Measurements from ENCODE around the gene ORMDL2. TPM values are rescaled to one million over a fixed set of nuclear protein-coding genes. Genes with fewer than 3 reads are reported as not detected.
A peak's percentile ranks its signal among the peaks of the same experiment; 100 is the strongest.

The ORMDL2 gene
- total and polyA plus RNA-seq, 10 of the 15 experiments (the other 5 are each of a cell fraction or from before 2014, with no cell fraction given), result 15.0 to 135 (median 33.9) TPM

DNA sequence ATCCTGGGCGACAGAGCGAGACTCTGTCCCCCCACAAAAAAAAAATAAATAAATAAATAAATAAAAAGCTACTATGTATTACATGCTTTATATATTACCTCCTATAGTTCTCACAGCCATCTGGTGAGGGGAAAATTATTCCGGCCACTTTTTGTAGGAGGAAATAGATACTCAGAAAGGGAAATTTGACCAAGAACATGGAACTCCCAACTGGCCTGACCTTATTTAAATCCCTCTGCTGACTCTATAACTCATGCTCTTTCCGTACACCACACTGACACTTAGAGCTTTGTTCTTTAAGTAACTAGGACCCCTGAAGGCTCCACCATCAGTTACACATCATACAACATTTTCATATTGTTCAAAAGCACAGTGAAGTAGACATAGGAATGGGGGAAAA, 27.1 kb downstream of the ORMDL2 start (continued):
- TF ChIP-seq, protein P1, sequence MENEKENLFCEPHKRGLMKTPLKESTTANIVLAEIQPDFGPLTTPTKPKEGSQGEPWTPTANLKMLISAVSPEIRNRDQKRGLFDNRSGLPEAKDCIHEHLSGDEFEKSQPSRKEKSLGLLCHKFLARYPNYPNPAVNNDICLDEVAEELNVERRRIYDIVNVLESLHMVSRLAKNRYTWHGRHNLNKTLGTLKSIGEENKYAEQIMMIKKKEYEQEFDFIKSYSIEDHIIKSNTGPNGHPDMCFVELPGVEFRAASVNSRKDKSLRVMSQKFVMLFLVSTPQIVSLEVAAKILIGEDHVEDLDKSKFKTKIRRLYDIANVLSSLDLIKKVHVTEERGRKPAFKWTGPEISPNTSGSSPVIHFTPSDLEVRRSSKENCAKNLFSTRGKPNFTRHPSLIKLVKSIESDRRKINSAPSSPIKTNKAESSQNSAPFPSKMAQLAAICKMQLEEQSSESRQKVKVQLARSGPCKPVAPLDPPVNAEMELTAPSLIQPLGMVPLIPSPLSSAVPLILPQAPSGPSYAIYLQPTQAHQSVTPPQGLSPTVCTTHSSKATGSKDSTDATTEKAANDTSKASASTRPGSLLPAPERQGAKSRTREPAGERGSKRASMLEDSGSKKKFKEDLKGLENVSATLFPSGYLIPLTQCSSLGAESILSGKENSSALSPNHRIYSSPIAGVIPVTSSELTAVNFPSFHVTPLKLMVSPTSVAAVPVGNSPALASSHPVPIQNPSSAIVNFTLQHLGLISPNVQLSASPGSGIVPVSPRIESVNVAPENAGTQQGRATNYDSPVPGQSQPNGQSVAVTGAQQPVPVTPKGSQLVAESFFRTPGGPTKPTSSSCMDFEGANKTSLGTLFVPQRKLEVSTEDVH (IDR thresholded peaks at IDR 0.05; ENCODE audit: low read depth, partially characterized antibody), result no peak
- no peak for TF ChIP-seq RAD21 (IDR thresholded peaks at IDR 0.05; ENCODE audit: insufficient read depth, low read depth, low read length)
- no peak for TF ChIP-seq JUNB (IDR thresholded peaks at IDR 0.05)
- no peak for TF ChIP-seq KLF5 (IDR thresholded peaks at IDR 0.05; ENCODE audit: partially characterized antibody)

GRCh38 chr12:55845361-55845760, 27.5 kb downstream of the ORMDL2 start:
- TF ChIP-seq PKNOX1 (IDR thresholded peaks at IDR 0.05) (peak; percentile 61), SP1 (IDR thresholded peaks at IDR 0.05; ENCODE audit: low read depth, low read length) (no peak), SIN3A (IDR thresholded peaks at IDR 0.05; ENCODE audit: low read depth, low read length) (no peak)
- in situ Hi-C loops (cut with MboI) (no loop called here), intact Hi-C loops (cut with micrococcal nuclease; ENCODE audit: unreplicated experiment) (no loop called here)
- ChIA-PET CTCF (interaction anchor here (2.2 kb wide), 1 partner anchor 10 kb away, joined by 5 read pairs; no protein-coding TSS in a partner anchor), POLR2A (interaction anchor here (0.5 kb wide), 1 partner anchor 9 kb away, joined by 3 read pairs; no protein-coding TSS in a partner anchor), RAD21 (ENCODE audit: unreplicated experiment) (no interaction called here), SMC1A (ENCODE audit: uncharacterized antibody, unreplicated experiment) (no interaction called here)
- ATAC-seq (no peak), FAIRE-seq (no peak), DNase-seq (ENCODE audit: low read depth, low spot score) (no peak)
- no peaks in the 10 kb centered on the region; the same call in 1 of the 2 replicates for H3K4me1 ChIP-seq (ENCODE audit: control insufficient read depth, insufficient read depth, low read length)
- no peaks in the 10 kb centered on the region for H3K79me2 ChIP-seq (ENCODE audit: control insufficient read depth, insufficient read depth, low read length)
- WGBS (ENCODE audit: insufficient coverage, insufficient replicate concordance, low lambda C conversion rate, missing lambda C conversion rate), result 60% methylated on average over 5 of the region's 5 CpGs
- no peak overlapping the region for H3K4me3 ChIP-seq
- no peaks in the 10 kb centered on the region for H3K9me3 ChIP-seq (replicated peaks; ENCODE audit: control insufficient read depth, insufficient read depth, low read length)
- no peak overlapping the region for H3K9ac ChIP-seq (ENCODE audit: control insufficient read depth, insufficient read depth, low read length)
- no peaks in the 10 kb centered on the region for H3K36me3 ChIP-seq (ENCODE audit: control insufficient read depth in 2 of 2, insufficient read depth in 2 of 2, low read length in 1 of 2)
- H2AFZ ChIP-seq (ENCODE audit: control insufficient read depth, low read depth, low read length), result no peak overlapping the region
- no peak overlapping the region for H3K27ac ChIP-seq (ENCODE audit: control insufficient read depth, insufficient read depth)
- H4K20me1 ChIP-seq (ENCODE audit: control insufficient read depth, insufficient read depth), result no peaks in the 10 kb centered on the region
- H3K4me2 ChIP-seq (ENCODE audit: control insufficient read depth, insufficient read depth), result no peak overlapping the region
- no TSS peak for BruUV-seq (replicated peaks)
- H3K27me3 ChIP-seq (replicated peaks in 1 of 2; ENCODE audit: control insufficient read depth in 2 of 2, insufficient read depth in 2 of 2, low read length in 1 of 2), result peaks cover 0 to 1% of the 10 kb centered on the region in 2 experiments; a peak in 3 of 4 replicates

All from GM12878 (cell line).